Left lobe of liver (tissue), 2 donors: ENCODE data around the gene SH3RF3. TPM values are rescaled to one million over a fixed set of nuclear protein-coding genes. Genes with fewer than 3 reads are reported as not detected.

ENCODE experiments used
- ATAC-seq: fragments of 200-7000 bp; cut with Tn5 transposase; one replicate; pipeline ENCODE4 v1.9.1; 2020; ENCODE audit warnings: mild to moderate bottlenecking, moderate library complexity
- DNase-seq: peaks from one replicate; pipeline ENCODE4 v3.0.0-alpha.2; 2020; ENCODE audit warnings: low spot score
- total RNA-seq: library from RNA; stranded (reverse); gene quantifications from one replicate; pipeline ENCODE4 v1.2.1, GENCODE V29; 2021
- donor health status: DM: no; HTN: no; CAD: no; lungs with moderate emphysema.
- donor health status: DM: no; HTN: yes; CAD: no.

Gene SH3RF3
- total RNA-seq, 1 donor from 2014 or later: 1.1 TPM

- peak; percentile 61 for ATAC-seq
- DNase-seq: peak; percentile 47
Observed at GRCh38 chr2:109382951-109383350, 253.9 kb downstream of the SH3RF3 start.

- DNase-seq (peak; percentile 37), ATAC-seq (no peak)
Observed at GRCh38 chr2:109383505-109384307, 254.7 kb downstream of the SH3RF3 start.

GRCh38 chr2:109384308-109385271, 255.6 kb downstream of the SH3RF3 start:
- DNase-seq: no peak

GRCh38 chr2:109385506-109385905, 256.5 kb downstream of the SH3RF3 start:
- ATAC-seq (no peak), DNase-seq (no peak)

More at GRCh38 chr2:109384308-109385271, 255.6 kb downstream of the SH3RF3 start:
- no peak for ATAC-seq

GRCh38 chr2:109386004-109386695, 257.1 kb downstream of the SH3RF3 start:
- ATAC-seq: peak; percentile 29
- DNase-seq: no peak

GRCh38 chr2:109387221-109387735, 258.3 kb downstream of the SH3RF3 start:
- DNase-seq (no peak), ATAC-seq (no peak)

GRCh38 chr2:109387778-109388469, 258.9 kb downstream of the SH3RF3 start:
- DNase-seq: no peak
- ATAC-seq: no peak

- DNase-seq: no peak
- ATAC-seq: no peak
Observed at GRCh38 chr2:109391243-109391642, 262.2 kb downstream of the SH3RF3 start.

GRCh38 chr2:109392140-109392539, 263.1 kb downstream of the SH3RF3 start:
- no peak for ATAC-seq
- DNase-seq: no peak

GRCh38 chr2:109392816-109393661, 264.0 kb downstream of the SH3RF3 start:
- ATAC-seq: no peak
- no peak for DNase-seq

- ATAC-seq (no peak), DNase-seq (no peak)
Observed at GRCh38 chr2:109393662-109393972, 264.6 kb downstream of the SH3RF3 start.

- no peak for DNase-seq
- ATAC-seq: no peak
Observed at GRCh38 chr2:109395494-109396201, 266.6 kb downstream of the SH3RF3 start.

- DNase-seq: no peak
- no peak for ATAC-seq
Observed at GRCh38 chr2:109396202-109397180, 267.5 kb downstream of the SH3RF3 start.

GRCh38 chr2:109397893-109398292, 268.9 kb downstream of the SH3RF3 start:
- no peak for DNase-seq
- no peak for ATAC-seq

- no peak for ATAC-seq
- no peak for DNase-seq
Observed at GRCh38 chr2:109398366-109399015, 269.5 kb downstream of the SH3RF3 start.

- ATAC-seq (no peak), DNase-seq (no peak)
Observed at GRCh38 chr2:109399066-109399465, 270.1 kb downstream of the SH3RF3 start.

GRCh38 chr2:109400102-109400501, 271.1 kb downstream of the SH3RF3 start:
- DNase-seq (no peak), ATAC-seq (no peak)
